C4-2B (cell line): ENCODE data around the gene NCBP2L.

ENCODE experiments used
- ZFX ChIP-seq: fragments of 450-650 bp; IDR thresholded peaks from 2 replicates; pipeline ENCODE4 v1.6.1; 2017
- TF ChIP-seq, protein P1 (sequence below): fragments of 450-650 bp; conservative IDR thresholded peaks from 2 replicates; pipeline ENCODE4 v1.5.1; 2017; ENCODE audit warnings: mild to moderate bottlenecking

GRCh38 chrX:107773906-107774435 is 3.6 kb upstream of the NCBP2L start:
- TF ChIP-seq, protein P1, sequence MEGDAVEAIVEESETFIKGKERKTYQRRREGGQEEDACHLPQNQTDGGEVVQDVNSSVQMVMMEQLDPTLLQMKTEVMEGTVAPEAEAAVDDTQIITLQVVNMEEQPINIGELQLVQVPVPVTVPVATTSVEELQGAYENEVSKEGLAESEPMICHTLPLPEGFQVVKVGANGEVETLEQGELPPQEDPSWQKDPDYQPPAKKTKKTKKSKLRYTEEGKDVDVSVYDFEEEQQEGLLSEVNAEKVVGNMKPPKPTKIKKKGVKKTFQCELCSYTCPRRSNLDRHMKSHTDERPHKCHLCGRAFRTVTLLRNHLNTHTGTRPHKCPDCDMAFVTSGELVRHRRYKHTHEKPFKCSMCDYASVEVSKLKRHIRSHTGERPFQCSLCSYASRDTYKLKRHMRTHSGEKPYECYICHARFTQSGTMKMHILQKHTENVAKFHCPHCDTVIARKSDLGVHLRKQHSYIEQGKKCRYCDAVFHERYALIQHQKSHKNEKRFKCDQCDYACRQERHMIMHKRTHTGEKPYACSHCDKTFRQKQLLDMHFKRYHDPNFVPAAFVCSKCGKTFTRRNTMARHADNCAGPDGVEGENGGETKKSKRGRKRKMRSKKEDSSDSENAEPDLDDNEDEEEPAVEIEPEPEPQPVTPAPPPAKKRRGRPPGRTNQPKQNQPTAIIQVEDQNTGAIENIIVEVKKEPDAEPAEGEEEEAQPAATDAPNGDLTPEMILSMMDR = no peak
- no peak for TF ChIP-seq ZFX
